ENCODE results near the gene HBA2.
"Not testable (repeated sequence)": the region's sequence is repeated elsewhere in the genome, so short reads cannot be mapped to it uniquely, and the experiment has no call there.

HBA2 gene

GRCh38 chr16:194516-194915 is 21.8 kb downstream of the HBA2 start:
- DNase-seq (ENCODE audit: low read depth in 2 of 2), result no peak

GRCh38 chr16:200388-200787 is 27.7 kb downstream of the HBA2 start:
- DNase-seq (ENCODE audit: low read depth in 2 of 2), result no peak

DNA sequence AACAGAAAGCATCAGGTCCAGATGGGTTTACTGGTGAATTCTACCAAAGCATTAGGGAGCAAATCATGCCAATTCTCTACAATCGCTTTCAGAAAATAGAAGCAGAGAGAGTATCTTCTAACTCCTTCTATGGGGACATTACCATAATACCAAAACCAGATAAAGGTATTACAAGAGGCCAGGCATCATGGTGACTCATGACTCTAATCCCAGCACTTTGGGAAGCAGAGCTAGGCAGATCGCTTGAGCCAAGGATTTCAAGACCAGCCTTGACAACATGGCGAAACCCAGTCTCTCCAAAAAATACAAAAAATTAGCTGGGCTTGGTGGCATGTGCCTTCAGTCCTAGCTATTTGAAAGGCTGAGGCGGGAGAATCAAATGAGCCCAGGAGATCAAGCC is 30.6 kb downstream of the HBA2 start:
- no peak for DNase-seq (ENCODE audit: low read depth in 2 of 2)

GRCh38 chr16:204046-204445 is 31.4 kb downstream of the HBA2 start:
- not testable (repeated sequence) for DNase-seq (ENCODE audit: low read depth in 2 of 2)

GRCh38 chr16:209359-209758 is 36.7 kb downstream of the HBA2 start:
- DNase-seq (ENCODE audit: low read depth in 2 of 2), result not testable (repeated sequence)

GRCh38 chr16:211631-212180 is 39.0 kb downstream of the HBA2 start:
- DNase-seq (ENCODE audit: low read depth in 2 of 2), result not testable (repeated sequence)

DNA sequence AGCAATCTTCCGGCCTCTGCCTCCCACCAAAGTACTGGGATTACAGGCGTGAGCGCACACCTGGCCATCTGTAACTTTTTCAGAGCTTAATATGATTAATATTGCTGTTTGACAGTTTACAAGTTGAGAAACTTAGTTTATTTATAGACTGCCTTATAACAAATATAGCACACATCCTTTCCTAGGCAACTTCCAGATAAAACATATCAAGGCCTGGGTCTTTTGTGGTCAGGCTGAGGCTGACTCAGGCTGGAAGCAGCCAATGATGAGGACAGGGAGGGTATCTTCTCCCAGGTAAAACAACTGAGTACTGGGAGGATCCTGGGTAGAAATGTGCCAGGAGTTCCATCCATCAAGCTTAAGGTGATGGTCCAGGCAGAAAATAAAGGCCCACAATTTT is 40.3 kb downstream of the HBA2 start:
- no peak for DNase-seq (ENCODE audit: low read depth in 2 of 2)

- DNase-seq (ENCODE audit: low read depth in 2 of 2), result no peak
Observed at GRCh38 chr16:220021-220420, 47.3 kb downstream of the HBA2 start.
